Measurements from ENCODE around the gene NEGR1.
A peak's percentile ranks its signal among the peaks of the same experiment; 100 is the strongest.

The NEGR1 gene

DNA sequence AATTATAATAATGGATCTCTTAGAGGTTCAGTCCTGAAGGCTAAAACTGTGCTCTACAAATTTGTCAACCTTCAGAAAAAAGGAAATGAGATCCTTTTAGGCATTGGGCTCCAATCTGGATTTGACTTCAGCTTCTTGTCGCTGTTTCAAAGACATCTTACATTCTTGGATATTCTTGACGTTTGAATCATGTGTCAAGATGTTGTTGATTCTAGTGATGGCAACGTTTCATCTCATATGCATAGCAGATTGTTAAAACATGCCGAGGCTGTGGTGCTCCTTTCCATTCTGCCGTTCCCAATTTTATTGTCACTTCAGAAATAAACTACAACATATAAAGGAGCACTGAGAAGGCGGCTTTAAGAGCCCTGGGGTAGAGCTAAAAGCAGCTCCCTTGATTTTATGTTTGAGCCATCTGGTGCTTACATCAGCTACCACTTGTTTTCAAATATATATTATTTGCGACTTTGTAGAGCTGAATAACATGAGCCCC lies 733.9 kb downstream of the NEGR1 start:
- TF ChIP-seq, protein P1, sequence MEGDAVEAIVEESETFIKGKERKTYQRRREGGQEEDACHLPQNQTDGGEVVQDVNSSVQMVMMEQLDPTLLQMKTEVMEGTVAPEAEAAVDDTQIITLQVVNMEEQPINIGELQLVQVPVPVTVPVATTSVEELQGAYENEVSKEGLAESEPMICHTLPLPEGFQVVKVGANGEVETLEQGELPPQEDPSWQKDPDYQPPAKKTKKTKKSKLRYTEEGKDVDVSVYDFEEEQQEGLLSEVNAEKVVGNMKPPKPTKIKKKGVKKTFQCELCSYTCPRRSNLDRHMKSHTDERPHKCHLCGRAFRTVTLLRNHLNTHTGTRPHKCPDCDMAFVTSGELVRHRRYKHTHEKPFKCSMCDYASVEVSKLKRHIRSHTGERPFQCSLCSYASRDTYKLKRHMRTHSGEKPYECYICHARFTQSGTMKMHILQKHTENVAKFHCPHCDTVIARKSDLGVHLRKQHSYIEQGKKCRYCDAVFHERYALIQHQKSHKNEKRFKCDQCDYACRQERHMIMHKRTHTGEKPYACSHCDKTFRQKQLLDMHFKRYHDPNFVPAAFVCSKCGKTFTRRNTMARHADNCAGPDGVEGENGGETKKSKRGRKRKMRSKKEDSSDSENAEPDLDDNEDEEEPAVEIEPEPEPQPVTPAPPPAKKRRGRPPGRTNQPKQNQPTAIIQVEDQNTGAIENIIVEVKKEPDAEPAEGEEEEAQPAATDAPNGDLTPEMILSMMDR (IDR thresholded peaks at IDR 0.05; ENCODE audit: low read depth, low read length): no peak
- no peak for DNase-seq (ENCODE audit: low read depth in 2 of 2)
- H3K4me3 ChIP-seq (replicated peaks in 1 of 2; ENCODE audit: low read depth in 2 of 2, low read length in 2 of 2): no peak overlapping the region

DNA sequence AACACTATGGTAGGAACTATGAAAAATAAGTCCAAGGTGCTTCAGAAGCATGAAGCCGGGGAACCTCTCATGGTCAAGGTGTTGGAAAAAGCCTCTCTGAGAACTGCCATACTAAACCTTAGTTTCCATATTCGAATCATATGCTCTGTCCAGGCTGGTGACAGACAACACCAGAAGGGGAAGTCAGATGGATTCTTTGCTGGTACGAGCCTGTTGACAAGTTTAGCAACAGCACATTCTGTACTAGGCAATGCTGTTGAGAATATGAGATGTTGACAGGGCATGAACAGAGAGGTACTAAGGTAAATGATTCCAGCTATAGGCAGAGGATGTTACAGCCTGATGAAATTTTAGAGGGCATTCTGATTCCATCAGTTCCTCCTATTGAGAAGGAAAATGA lies 740.2 kb downstream of the NEGR1 start:
- DNase-seq (ENCODE audit: low read depth in 2 of 2): no peak
- TF ChIP-seq, protein P1 (IDR thresholded peaks at IDR 0.05; ENCODE audit: low read depth, low read length): no peak
- no peak overlapping the region for H3K4me3 ChIP-seq (replicated peaks in 1 of 2; ENCODE audit: low read depth in 2 of 2, low read length in 2 of 2)

DNA sequence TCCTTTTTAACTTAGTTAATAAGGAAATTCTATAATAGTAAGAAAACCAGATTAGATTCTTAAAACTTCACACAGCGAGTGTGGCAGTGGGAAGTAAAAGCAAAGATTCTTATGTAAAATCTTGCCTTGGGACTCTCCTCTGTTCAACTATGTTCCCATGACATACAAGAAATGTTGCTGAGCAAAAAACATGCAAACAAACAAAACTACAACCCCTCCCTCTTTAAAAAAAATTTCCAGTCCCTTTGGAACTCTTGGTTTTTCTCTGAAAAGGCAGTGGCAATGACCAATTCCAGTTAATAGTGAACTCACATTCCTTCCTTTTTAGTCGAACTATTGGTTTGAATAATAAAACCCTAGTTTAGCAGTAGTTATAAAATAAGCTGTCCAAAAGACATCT lies 748.4 kb downstream of the NEGR1 start:
- TF ChIP-seq, protein P1 (IDR thresholded peaks at IDR 0.05; ENCODE audit: low read depth, low read length): no peak
- no peak overlapping the region for H3K4me3 ChIP-seq (replicated peaks in 1 of 2; ENCODE audit: low read depth in 2 of 2, low read length in 2 of 2)
- DNase-seq (ENCODE audit: low read depth in 2 of 2): no peak

DNA sequence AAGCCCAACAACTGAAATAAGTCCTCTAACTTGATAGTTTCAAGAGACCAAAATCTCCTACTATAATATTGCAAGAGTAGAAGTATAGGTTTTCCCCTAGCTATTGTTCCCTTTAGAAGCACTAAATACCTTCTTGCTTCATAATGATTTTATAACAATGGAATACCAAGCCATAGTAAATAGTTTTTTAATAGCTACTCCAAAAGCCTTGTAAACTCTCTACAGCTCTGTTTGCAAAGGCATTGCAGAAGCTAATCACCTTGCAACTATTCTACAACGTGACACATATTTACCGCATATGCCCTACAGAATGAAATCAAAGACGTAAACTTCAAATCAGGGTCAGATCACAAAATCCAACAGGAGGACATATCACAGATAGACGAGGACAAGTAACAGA lies 750.0 kb downstream of the NEGR1 start:
- H3K4me3 ChIP-seq (replicated peaks in 1 of 2; ENCODE audit: low read depth in 2 of 2, low read length in 2 of 2): no peak overlapping the region
- DNase-seq (ENCODE audit: low read depth in 2 of 2): no peak
- TF ChIP-seq, protein P1 (IDR thresholded peaks at IDR 0.05; ENCODE audit: low read depth, low read length): no peak

DNA sequence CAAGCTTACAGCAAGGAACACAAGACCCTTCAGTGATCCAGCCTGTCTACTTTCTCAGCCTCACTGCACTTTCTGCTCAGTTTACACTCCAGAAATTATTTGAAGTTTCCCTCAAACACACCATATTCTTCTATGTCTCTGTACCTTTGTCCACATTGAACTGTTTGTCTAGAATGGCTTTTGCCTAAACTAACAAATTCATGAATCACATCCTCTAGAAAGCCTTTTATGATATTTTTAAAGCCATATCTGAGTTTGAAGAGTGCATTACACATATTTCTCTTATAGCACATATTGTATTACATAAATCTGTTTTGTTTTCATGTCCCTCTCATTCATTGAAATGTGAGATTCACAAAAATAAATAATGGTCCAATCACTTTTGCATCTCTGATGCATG lies 755.5 kb downstream of the NEGR1 start:
- H3K4me3 ChIP-seq (replicated peaks in 1 of 2; ENCODE audit: low read depth in 2 of 2, low read length in 2 of 2): no peak overlapping the region
- peak in 1 of 2 donors; percentile 8 for DNase-seq (ENCODE audit: low read depth in 2 of 2)
- TF ChIP-seq, protein P1 (IDR thresholded peaks at IDR 0.05; ENCODE audit: low read depth, low read length): no peak

DNA sequence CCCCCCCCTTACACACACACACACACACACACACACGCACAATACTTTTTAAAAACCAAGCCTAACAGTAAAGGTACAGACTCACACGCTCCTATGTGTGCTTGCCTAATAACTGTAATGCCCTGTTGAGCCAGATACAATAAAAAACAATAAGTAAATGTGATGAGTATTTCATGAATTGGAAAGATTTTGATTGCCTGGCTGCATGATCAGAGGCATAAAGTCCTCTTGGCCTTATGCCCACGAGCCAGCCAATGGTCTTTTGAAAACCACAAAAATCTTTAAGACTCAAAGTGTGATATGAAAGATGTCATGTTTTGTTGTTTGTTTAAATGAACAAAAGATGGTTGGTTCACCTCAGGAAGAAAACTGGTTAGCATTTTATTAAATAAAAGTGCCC lies 759.6 kb downstream of the NEGR1 start:
- DNase-seq (ENCODE audit: low read depth in 2 of 2): peak in 1 of 2 donors; percentile 23

More for the DNA sequence above, 759.6 kb downstream of the NEGR1 start:
- H3K4me3 ChIP-seq (replicated peaks in 1 of 2; ENCODE audit: low read depth in 2 of 2, low read length in 2 of 2): no peak overlapping the region
- TF ChIP-seq, protein P1 (IDR thresholded peaks at IDR 0.05; ENCODE audit: low read depth, low read length): no peak

Data from cardiac fibroblast (primary cell).